ENCODE data around the gene MLANA. TPM values are rescaled to one million over a fixed set of nuclear protein-coding genes. Genes with fewer than 3 reads are reported as not detected.

Gene MLANA
- polyA plus RNA-seq, 2 donors: not detected

DNA sequence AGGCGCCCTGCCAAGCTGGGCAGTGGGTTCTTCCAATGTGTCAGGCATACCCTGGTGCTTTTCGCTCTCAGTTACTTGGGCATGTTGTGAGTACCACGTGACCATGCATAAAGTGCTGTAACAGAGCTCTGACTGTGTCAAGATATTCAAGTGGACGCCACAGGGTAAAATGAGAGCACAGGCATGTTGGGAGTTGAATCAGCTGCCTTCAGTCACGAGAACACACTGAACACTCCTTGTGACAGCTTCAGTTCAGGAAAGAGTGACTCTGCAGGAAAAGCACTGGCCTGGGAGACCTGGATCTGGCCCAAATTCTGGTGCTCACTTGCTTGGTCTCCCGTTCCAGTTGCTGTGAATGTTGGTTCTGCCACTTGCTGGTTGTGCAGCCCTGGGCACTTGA, 5.1 kb downstream of the MLANA start:
- Histone ChIP-seq H3K4me3 (ENCODE audit: low read depth in 1 of 2, low read length in 2 of 2) (no peak overlapping the region), H3K27me3 (ENCODE audit: control insufficient read depth in 1 of 2, insufficient read depth in 2 of 2, low read length in 2 of 2) (no peaks in the 10 kb centered on the region), H3K4me1 (ENCODE audit: control insufficient read depth in 2 of 2, insufficient read depth in 2 of 2, low read length in 1 of 2) (no peaks in the 10 kb centered on the region), H3K36me3 (ENCODE audit: control insufficient read depth in 2 of 2, insufficient read depth in 2 of 2, low read length in 1 of 2) (peaks cover 0 to 7% of the 10 kb centered on the region in 2 donors), H3K27ac (ENCODE audit: low read depth in 2 of 2, low read length in 1 of 2) (no peak overlapping the region), H3K9me3 (ENCODE audit: control insufficient read depth in 2 of 2, insufficient read depth in 1 of 2, low read depth in 1 of 2, low read length in 1 of 2) (no peaks in the 10 kb centered on the region)
- WGBS, 2 donors: 88 to 91% methylated on average over 6 of the region's 6 CpGs

DNA sequence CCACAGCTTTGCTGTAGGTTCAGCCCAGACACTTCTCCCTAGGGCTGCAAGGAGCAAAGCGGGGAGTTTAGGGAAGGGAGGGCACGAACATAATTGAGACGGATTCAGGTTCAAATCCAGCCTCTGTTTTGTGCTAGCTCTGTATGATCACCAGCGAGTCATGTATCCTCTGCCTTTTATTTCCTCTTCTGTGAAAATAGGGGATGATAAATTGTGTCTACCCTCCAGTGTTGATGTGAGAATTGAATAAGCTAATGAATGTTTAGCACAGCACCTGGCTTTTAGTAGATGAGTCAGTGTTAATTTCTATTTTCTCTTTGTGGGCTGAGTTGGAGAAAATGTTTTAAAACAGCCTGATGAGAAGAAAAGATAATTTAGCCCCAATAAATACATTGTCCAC, 6.2 kb downstream of the MLANA start:
- H3K36me3 ChIP-seq (ENCODE audit: control insufficient read depth in 2 of 2, insufficient read depth in 2 of 2, low read length in 1 of 2): peaks cover 0 to 7% of the 10 kb centered on the region in 2 donors
- H3K27ac ChIP-seq (ENCODE audit: low read depth in 2 of 2, low read length in 1 of 2): no peak overlapping the region
- 95 to 98% methylated on average over 4 of the region's 4 CpGs for WGBS, 2 donors

DNA sequence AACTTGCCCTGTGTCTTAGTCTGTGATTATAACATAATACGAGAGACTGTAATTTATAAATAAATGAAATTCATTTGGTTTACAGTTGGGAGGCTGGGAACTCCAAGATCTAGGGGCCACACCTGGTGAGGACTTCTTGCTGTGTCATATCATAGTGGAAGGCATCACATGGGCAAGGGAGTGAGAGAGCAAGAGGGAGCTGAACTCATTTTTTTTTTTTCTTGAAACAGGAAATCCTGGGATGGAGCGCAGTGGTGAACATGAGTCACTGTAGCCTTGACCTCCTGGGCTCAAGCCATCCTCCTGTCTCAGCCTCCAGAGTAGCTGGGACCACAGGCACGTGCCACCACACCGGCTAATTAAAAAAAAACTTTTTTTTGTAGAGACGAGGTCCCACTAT, 7.2 kb downstream of the MLANA start:
- H3K4me3 ChIP-seq (ENCODE audit: low read depth in 1 of 2, low read length in 2 of 2): no peak overlapping the region
- no peaks in the 10 kb centered on the region for H3K9me3 ChIP-seq (ENCODE audit: control insufficient read depth in 2 of 2, insufficient read depth in 1 of 2, low read depth in 1 of 2, low read length in 1 of 2)
- no peaks in the 10 kb centered on the region for H3K27me3 ChIP-seq (ENCODE audit: control insufficient read depth in 1 of 2, insufficient read depth in 2 of 2, low read length in 2 of 2)
- H3K4me1 ChIP-seq (ENCODE audit: control insufficient read depth in 2 of 2, insufficient read depth in 2 of 2, low read length in 1 of 2): no peaks in the 10 kb centered on the region
- peaks cover 0 to 7% of the 10 kb centered on the region in 2 donors for H3K36me3 ChIP-seq (ENCODE audit: control insufficient read depth in 2 of 2, insufficient read depth in 2 of 2, low read length in 1 of 2)
- 94 to 95% methylated on average over 5 of the region's 5 CpGs for WGBS, 2 donors
- no peak overlapping the region for H3K27ac ChIP-seq (ENCODE audit: low read depth in 2 of 2, low read length in 1 of 2)

More for the DNA sequence above, 6.2 kb downstream of the MLANA start:
- Histone ChIP-seq H3K4me1 (ENCODE audit: control insufficient read depth in 2 of 2, insufficient read depth in 2 of 2, low read length in 1 of 2) (no peaks in the 10 kb centered on the region), H3K27me3 (ENCODE audit: control insufficient read depth in 1 of 2, insufficient read depth in 2 of 2, low read length in 2 of 2) (no peaks in the 10 kb centered on the region), H3K9me3 (ENCODE audit: control insufficient read depth in 2 of 2, insufficient read depth in 1 of 2, low read depth in 1 of 2, low read length in 1 of 2) (no peaks in the 10 kb centered on the region), H3K4me3 (ENCODE audit: low read depth in 1 of 2, low read length in 2 of 2) (no peak overlapping the region)

DNA sequence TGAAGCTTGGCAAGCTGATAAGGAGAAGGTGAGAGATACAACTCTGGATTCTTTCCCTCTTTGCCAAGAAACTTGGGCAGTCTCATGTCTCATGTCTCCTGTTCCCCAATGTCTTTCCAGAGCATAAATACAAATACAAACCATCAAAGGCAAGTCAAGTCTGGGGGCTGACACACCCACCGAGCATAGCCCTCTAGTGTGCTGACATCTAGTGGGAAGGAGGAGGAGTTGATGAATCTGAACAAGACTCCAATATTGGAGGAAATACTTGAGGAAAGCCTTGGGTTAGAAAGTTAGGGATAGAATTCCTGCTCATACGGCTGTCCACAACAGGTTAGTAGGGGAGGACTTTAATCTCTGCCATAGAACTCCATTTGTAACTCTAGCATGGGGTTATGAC, 8.6 kb downstream of the MLANA start:
- WGBS, 2 donors: 77 to 79% methylated on average over 2 of the region's 2 CpGs
- no peaks in the 10 kb centered on the region for H3K4me1 ChIP-seq (ENCODE audit: control insufficient read depth in 2 of 2, insufficient read depth in 2 of 2, low read length in 1 of 2)
- no peaks in the 10 kb centered on the region for H3K27me3 ChIP-seq (ENCODE audit: control insufficient read depth in 1 of 2, insufficient read depth in 2 of 2, low read length in 2 of 2)
- peaks cover 0 to 7% of the 10 kb centered on the region in 2 donors for H3K36me3 ChIP-seq (ENCODE audit: control insufficient read depth in 2 of 2, insufficient read depth in 2 of 2, low read length in 1 of 2)
- no peaks in the 10 kb centered on the region for H3K9me3 ChIP-seq (ENCODE audit: control insufficient read depth in 2 of 2, insufficient read depth in 1 of 2, low read depth in 1 of 2, low read length in 1 of 2)
- H3K27ac ChIP-seq (ENCODE audit: low read depth in 2 of 2, low read length in 1 of 2): no peak overlapping the region
- no peak overlapping the region for H3K4me3 ChIP-seq (ENCODE audit: low read depth in 1 of 2, low read length in 2 of 2)

DNA sequence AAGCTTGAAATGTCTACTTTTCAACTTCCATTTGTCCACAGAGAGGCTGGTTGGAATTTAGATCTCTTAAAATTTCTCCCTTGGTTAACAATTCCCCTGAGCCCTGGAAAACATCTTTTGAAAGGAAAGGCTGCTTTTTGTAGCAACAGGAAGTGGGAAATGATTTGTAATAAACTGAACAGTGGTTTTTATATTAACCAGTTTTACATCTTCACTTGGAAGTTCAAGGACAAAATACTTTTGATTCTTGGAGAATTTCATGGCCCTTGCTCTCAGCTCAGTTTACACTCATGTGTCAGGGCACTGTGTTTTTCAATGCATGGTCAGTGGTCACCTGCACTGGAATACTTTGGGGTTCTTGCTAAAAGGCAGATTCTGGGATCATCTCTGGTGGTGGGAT, 9.9 kb downstream of the MLANA start:
- H3K27ac ChIP-seq (ENCODE audit: low read depth in 2 of 2, low read length in 1 of 2): no peak overlapping the region
- H3K27me3 ChIP-seq (ENCODE audit: control insufficient read depth in 1 of 2, insufficient read depth in 2 of 2, low read length in 2 of 2): no peaks in the 10 kb centered on the region
- no peaks in the 10 kb centered on the region for H3K4me1 ChIP-seq (ENCODE audit: control insufficient read depth in 2 of 2, insufficient read depth in 2 of 2, low read length in 1 of 2)
- no peaks in the 10 kb centered on the region for H3K9me3 ChIP-seq (ENCODE audit: control insufficient read depth in 2 of 2, insufficient read depth in 1 of 2, low read depth in 1 of 2, low read length in 1 of 2)
- H3K4me3 ChIP-seq (ENCODE audit: low read depth in 1 of 2, low read length in 2 of 2): no peak overlapping the region
- H3K36me3 ChIP-seq (ENCODE audit: control insufficient read depth in 2 of 2, insufficient read depth in 2 of 2, low read length in 1 of 2): peaks cover 0 to 7% of the 10 kb centered on the region in 2 donors

DNA sequence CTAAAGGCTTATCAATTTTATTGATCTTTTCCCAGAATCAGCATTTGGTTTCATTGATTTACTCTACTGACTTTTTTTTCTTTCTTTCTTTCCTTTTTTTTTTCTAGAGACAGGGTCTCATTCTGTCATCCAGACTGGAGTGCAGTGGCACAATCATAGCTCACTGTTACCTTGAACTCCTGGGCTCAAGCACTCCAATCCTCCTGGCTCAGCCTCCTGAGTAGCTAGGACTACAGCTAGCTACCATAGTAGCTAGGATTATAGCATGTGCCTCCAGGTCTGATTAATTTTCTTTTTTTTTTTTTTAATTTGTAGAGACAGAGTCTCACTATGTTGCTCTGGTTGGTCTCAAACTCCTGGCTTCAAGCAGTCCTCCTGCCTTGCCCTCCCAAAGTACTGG, 11.7 kb downstream of the MLANA start:
- no peak overlapping the region for H3K4me3 ChIP-seq (ENCODE audit: low read depth in 1 of 2, low read length in 2 of 2)
- no peak overlapping the region for H3K27ac ChIP-seq (ENCODE audit: low read depth in 2 of 2, low read length in 1 of 2)
- peaks cover 0 to 5% of the 10 kb centered on the region in 2 donors for H3K36me3 ChIP-seq (ENCODE audit: control insufficient read depth in 2 of 2, insufficient read depth in 2 of 2, low read length in 1 of 2)
- H3K27me3 ChIP-seq (ENCODE audit: control insufficient read depth in 1 of 2, insufficient read depth in 2 of 2, low read length in 2 of 2): no peaks in the 10 kb centered on the region
- H3K9me3 ChIP-seq (ENCODE audit: control insufficient read depth in 2 of 2, insufficient read depth in 1 of 2, low read depth in 1 of 2, low read length in 1 of 2): no peaks in the 10 kb centered on the region
- H3K4me1 ChIP-seq (ENCODE audit: control insufficient read depth in 2 of 2, insufficient read depth in 2 of 2, low read length in 1 of 2): no peaks in the 10 kb centered on the region

DNA sequence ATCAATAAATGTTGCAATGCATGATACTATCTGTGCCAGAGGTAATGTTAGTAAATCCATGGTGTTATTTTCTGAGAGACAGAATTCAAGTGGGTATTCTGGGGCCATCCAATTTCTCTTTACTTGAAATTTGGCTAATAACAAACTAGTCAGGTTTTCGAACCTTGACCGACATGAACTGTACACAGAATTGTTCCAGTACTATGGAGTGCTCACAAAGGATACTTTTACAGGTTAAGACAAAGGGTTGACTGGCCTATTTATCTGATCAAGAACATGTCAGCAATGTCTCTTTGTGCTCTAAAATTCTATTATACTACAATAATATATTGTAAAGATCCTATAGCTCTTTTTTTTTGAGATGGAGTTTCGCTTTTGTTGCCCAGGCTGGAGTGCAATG, 18.2 kb downstream of the MLANA start:
- H3K27me3 ChIP-seq (ENCODE audit: control insufficient read depth in 1 of 2, insufficient read depth in 2 of 2, low read length in 2 of 2): no peaks in the 10 kb centered on the region
- no peaks in the 10 kb centered on the region for H3K9me3 ChIP-seq (ENCODE audit: control insufficient read depth in 2 of 2, insufficient read depth in 1 of 2, low read depth in 1 of 2, low read length in 1 of 2)
- no peak overlapping the region for H3K4me3 ChIP-seq (ENCODE audit: low read depth in 1 of 2, low read length in 2 of 2)
- no peaks in the 10 kb centered on the region for H3K4me1 ChIP-seq (ENCODE audit: control insufficient read depth in 2 of 2, insufficient read depth in 2 of 2, low read length in 1 of 2)
- no peaks in the 10 kb centered on the region for H3K36me3 ChIP-seq (ENCODE audit: control insufficient read depth in 2 of 2, insufficient read depth in 2 of 2, low read length in 1 of 2)
- no peak overlapping the region for H3K27ac ChIP-seq (ENCODE audit: low read depth in 2 of 2, low read length in 1 of 2)
- WGBS, 2 donors: 95 to 98% methylated on average over 3 of the region's 3 CpGs

DNA sequence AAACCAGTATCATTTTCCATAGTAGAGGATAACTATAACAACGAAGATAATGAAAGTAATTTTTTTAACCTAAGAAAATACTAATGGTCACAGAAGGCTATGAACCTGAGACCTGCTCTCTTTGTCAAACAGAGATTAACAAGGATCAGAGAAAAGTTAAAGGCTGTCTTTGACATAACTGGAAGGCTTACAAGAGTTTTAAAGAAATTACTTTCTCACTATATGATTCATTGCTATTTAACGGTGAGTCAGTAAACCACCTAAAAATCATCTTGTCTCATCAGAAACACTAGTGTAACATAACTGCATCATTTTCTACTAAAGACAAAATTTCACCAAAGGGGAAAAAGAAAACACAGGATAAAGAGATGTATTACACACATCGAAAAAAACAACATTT, 19.3 kb downstream of the MLANA start:
- 61 to 74% methylated on average over 3 of the region's 3 CpGs for WGBS, 2 donors
- no peaks in the 10 kb centered on the region for H3K27me3 ChIP-seq (ENCODE audit: control insufficient read depth in 1 of 2, insufficient read depth in 2 of 2, low read length in 2 of 2)
- H3K9me3 ChIP-seq (ENCODE audit: control insufficient read depth in 2 of 2, insufficient read depth in 1 of 2, low read depth in 1 of 2, low read length in 1 of 2): no peaks in the 10 kb centered on the region
- no peaks in the 10 kb centered on the region for H3K4me1 ChIP-seq (ENCODE audit: control insufficient read depth in 2 of 2, insufficient read depth in 2 of 2, low read length in 1 of 2)
- no peak overlapping the region for H3K4me3 ChIP-seq (ENCODE audit: low read depth in 1 of 2, low read length in 2 of 2)
- H3K27ac ChIP-seq (ENCODE audit: low read depth in 2 of 2, low read length in 1 of 2): no peak overlapping the region
- no peaks in the 10 kb centered on the region for H3K36me3 ChIP-seq (ENCODE audit: control insufficient read depth in 2 of 2, insufficient read depth in 2 of 2, low read length in 1 of 2)

DNA sequence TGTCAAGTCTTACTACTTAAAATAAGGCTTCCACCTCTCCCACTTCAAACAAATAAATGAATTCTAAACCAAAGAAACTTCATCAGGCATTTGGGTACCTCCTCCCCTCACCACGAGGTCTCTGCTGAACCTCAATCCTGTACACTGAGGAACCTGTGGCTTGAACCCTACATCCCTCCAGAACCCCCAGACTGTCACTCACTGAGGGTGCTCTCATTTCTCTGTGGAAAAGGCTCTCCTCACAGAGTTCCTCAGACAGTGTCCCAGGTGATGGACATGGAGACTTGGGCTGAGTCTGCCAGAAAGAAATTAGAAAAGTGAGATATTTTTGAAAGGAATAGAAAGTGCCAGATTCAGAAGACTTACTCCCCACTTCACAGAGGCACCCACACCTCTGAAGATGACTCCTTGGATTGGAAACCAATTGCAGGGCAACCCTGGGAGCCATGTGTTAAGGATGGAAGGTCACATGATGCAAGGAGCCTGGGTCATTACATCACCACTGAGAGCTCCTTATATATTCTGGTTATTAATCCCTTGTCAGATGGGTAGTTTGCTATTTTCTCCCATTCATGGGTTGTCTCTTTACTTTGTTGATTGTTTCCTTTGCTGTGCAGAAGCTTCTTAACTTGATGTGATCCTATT, 19.8 kb downstream of the MLANA start:
- H3K27me3 ChIP-seq (ENCODE audit: control insufficient read depth in 1 of 2, insufficient read depth in 2 of 2, low read length in 2 of 2): no peaks in the 10 kb centered on the region
- H3K4me3 ChIP-seq (ENCODE audit: low read depth in 1 of 2, low read length in 2 of 2): no peak overlapping the region
- H3K9me3 ChIP-seq (ENCODE audit: control insufficient read depth in 2 of 2, insufficient read depth in 1 of 2, low read depth in 1 of 2, low read length in 1 of 2): no peaks in the 10 kb centered on the region
- H3K4me1 ChIP-seq (ENCODE audit: control insufficient read depth in 2 of 2, insufficient read depth in 2 of 2, low read length in 1 of 2): no peaks in the 10 kb centered on the region
- H3K27ac ChIP-seq (ENCODE audit: low read depth in 2 of 2, low read length in 1 of 2): no peak overlapping the region
- no peaks in the 10 kb centered on the region for H3K36me3 ChIP-seq (ENCODE audit: control insufficient read depth in 2 of 2, insufficient read depth in 2 of 2, low read length in 1 of 2)
- WGBS, 2 donors: 71 to 88% methylated on average over 1 of the region's 1 CpG

DNA sequence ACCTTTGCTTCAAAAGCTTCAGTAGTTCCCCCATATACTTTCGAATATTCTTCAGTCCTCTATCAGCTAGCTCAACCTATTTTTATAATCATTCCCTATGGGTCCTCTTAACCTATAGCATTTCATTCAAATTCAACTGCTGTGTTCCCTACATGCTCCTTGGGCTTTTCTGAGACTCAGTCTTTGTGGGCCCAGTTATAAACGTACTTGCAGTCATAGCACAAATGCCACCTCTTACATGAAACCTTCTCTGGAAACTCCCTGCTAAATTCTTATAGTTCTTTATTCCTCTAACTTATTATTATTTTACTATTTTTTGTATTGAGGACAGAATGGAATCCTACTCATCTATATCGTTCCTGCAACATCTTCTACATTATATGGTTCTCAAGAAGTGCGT, 24.7 kb downstream of the MLANA start:
- 87 to 93% methylated on average over 4 of the region's 4 CpGs for WGBS, 2 donors
- no peak overlapping the region for H3K27ac ChIP-seq (ENCODE audit: low read depth in 2 of 2, low read length in 1 of 2)
- H3K36me3 ChIP-seq (ENCODE audit: control insufficient read depth in 2 of 2, insufficient read depth in 2 of 2, low read length in 1 of 2): no peaks in the 10 kb centered on the region
- no peak overlapping the region for H3K4me3 ChIP-seq (ENCODE audit: low read depth in 1 of 2, low read length in 2 of 2)
- no peaks in the 10 kb centered on the region for H3K9me3 ChIP-seq (ENCODE audit: control insufficient read depth in 2 of 2, insufficient read depth in 1 of 2, low read depth in 1 of 2, low read length in 1 of 2)
- H3K27me3 ChIP-seq (ENCODE audit: control insufficient read depth in 1 of 2, insufficient read depth in 2 of 2, low read length in 2 of 2): no peaks in the 10 kb centered on the region
- H3K4me1 ChIP-seq (ENCODE audit: control insufficient read depth in 2 of 2, insufficient read depth in 2 of 2, low read length in 1 of 2): no peaks in the 10 kb centered on the region

Measured in esophagus (tissue), 2 donors.